A673 (cell line): ENCODE results near the gene IRX6. TPM values are rescaled to one million over a fixed set of nuclear protein-coding genes. Genes with fewer than 3 reads are reported as not detected.

Experiments
- BruUV-seq: library from RNA; stranded (reverse); fragments of 400-500 nt; replicated peaks from 2 replicates; lab custom pipeline; 2021; lab: Mats Ljungman, UMichigan
- CTCF ChIA-PET: fragments of 300-600 bp; sonication (Branson Sonifier 250); formaldehyde crosslinking; loops from one replicate; lab custom pipeline; 2022; ENCODE audit warnings: antibody characterized with exemption; lab: Charles Lee
- POLR2A ChIA-PET: fragments of 300-600 bp; sonication (Branson Sonifier 250); formaldehyde crosslinking; loops from one replicate; lab custom pipeline; 2022; ENCODE audit warnings: antibody characterized with exemption; ENCODE audit not compliant: low non-redundant PET; lab: Charles Lee
- DNase-seq: peaks from one replicate; pipeline ENCODE4 v3.0.0-alpha.2; 2015; ENCODE audit warnings: low spot score
- H3K27ac ChIP-seq: fragments of 200-600 bp; sonication (generic); 2 replicates; pipeline ENCODE4 v1.5.1; 2016; ENCODE audit warnings: mixed run types, low read depth, mild to moderate bottlenecking, mixed read lengths, antibody characterized with exemption, low read length; ENCODE audit not compliant: poor library complexity, severe bottlenecking
- H3K27me3 ChIP-seq: fragments of 200-600 bp; sonication (generic); replicated peaks from 2 replicates; pipeline ENCODE4 v1.6.1; 2017; ENCODE audit warnings: mixed run types, low read depth, mild to moderate bottlenecking, mixed read lengths, antibody characterized with exemption, low read length; ENCODE audit not compliant: insufficient read depth, poor library complexity
- H3K36me3 ChIP-seq: fragments of 200-600 bp; sonication (generic); 2 replicates; pipeline ENCODE4 v1.6.1; 2016; ENCODE audit warnings: mixed run types, mild to moderate bottlenecking, mixed read lengths, antibody characterized with exemption, low read length; ENCODE audit not compliant: insufficient read depth, poor library complexity, severe bottlenecking
- H3K4me1 ChIP-seq: fragments of 200-600 bp; sonication (generic); 2 replicates; pipeline ENCODE4 v1.6.1; 2017; ENCODE audit warnings: mixed run types, mild to moderate bottlenecking, mixed read lengths, antibody characterized with exemption, low read length; ENCODE audit not compliant: insufficient read depth, poor library complexity, severe bottlenecking
- H3K4me3 ChIP-seq: fragments of 200-600 bp; sonication (generic); 2 replicates; pipeline ENCODE4 v1.5.1; 2016; ENCODE audit warnings: low read depth, mixed run types, mild to moderate bottlenecking, mixed read lengths, low read length; ENCODE audit not compliant: poor library complexity, severe bottlenecking
- H3K9me3 ChIP-seq: fragments of 200-600 bp; sonication (generic); 2 replicates; pipeline ENCODE4 v1.6.1; 2016; ENCODE audit warnings: mixed run types, low read depth, mild to moderate bottlenecking, mixed read lengths, antibody characterized with exemption, low read length; ENCODE audit not compliant: poor library complexity, severe bottlenecking
- EZH2 ChIP-seq: fragments of 200-600 bp; sonication (generic); IDR thresholded peaks from 2 replicates; pipeline ENCODE4 v1.6.1; 2017; ENCODE audit warnings: borderline replicate concordance, low read depth, mild to moderate bottlenecking, mixed read lengths, antibody characterized with exemption, low read length; ENCODE audit not compliant: poor library complexity, severe bottlenecking
- intact Hi-C: fragments of 100-400 bp; cut with micrococcal nuclease; formaldehyde crosslinking; loops from one replicate; pipeline ENCODE4 v1.10.0; 2022; ENCODE audit not compliant: unreplicated experiment
- total RNA-seq: library from RNA; stranded (reverse); gene quantifications from 2 replicates; pipeline ENCODE4 v1.2.3, GENCODE V29; 2021
- TF ChIP-seq, protein P1 (sequence below): fragments of 300-800, 200-600 bp; sonication (generic); conservative IDR thresholded peaks from 2 replicates; pipeline ENCODE4 v1.5.1; 2017; ENCODE audit warnings: low read depth, mild to moderate bottlenecking, antibody characterized with exemption, low read length, moderate library complexity, mixed read lengths

IRX6 gene
- total RNA-seq, 1 experiment from 2014 or later, result not detected

DNA sequence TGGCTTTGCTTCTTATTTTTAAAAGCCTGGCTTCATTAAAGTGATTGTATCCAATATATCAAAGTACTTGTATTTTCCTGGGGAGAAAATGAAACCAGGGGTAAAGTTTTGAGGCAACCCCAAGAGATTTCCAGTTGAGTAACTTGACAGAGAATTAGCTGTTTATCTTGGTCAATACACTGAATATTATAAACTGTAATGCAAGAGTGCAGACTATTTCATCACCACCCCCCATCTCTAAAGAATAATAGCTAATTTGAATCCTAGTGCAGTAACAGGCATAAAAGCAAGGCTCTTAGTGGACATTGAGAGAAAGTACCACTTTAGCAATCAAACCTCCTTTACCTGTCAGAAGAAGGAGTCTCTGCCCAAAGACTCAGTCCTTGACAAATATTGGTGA is 27.0 kb downstream of the IRX6 start:
- no peaks in the 10 kb centered on the region for H3K36me3 ChIP-seq
- no peak overlapping the region for H3K4me3 ChIP-seq
- ChIA-PET POLR2A (no interaction called here), CTCF (no interaction called here)
- TF ChIP-seq EZH2, result no peak
- TF ChIP-seq, protein P1, sequence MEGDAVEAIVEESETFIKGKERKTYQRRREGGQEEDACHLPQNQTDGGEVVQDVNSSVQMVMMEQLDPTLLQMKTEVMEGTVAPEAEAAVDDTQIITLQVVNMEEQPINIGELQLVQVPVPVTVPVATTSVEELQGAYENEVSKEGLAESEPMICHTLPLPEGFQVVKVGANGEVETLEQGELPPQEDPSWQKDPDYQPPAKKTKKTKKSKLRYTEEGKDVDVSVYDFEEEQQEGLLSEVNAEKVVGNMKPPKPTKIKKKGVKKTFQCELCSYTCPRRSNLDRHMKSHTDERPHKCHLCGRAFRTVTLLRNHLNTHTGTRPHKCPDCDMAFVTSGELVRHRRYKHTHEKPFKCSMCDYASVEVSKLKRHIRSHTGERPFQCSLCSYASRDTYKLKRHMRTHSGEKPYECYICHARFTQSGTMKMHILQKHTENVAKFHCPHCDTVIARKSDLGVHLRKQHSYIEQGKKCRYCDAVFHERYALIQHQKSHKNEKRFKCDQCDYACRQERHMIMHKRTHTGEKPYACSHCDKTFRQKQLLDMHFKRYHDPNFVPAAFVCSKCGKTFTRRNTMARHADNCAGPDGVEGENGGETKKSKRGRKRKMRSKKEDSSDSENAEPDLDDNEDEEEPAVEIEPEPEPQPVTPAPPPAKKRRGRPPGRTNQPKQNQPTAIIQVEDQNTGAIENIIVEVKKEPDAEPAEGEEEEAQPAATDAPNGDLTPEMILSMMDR, result no peak
- no TSS peak for BruUV-seq
- no peaks in the 10 kb centered on the region for H3K27me3 ChIP-seq
- intact Hi-C loops, result no loop called here
- H3K9me3 ChIP-seq, result no peaks in the 10 kb centered on the region
- no peak for DNase-seq
- no peak overlapping the region for H3K27ac ChIP-seq
- H3K4me1 ChIP-seq, result no peaks in the 10 kb centered on the region

GRCh38 chr16:55351936-55352335 is 27.9 kb downstream of the IRX6 start:
- POLR2A ChIA-PET, result no interaction called here
- intact Hi-C loops, result no loop called here
- TF ChIP-seq, protein P1, result no peak
- no peak for TF ChIP-seq EZH2
- no peaks in the 10 kb centered on the region for H3K27me3 ChIP-seq
- DNase-seq, result no peak
- H3K27ac ChIP-seq, result no peak overlapping the region
- H3K9me3 ChIP-seq, result no peaks in the 10 kb centered on the region
- no peaks in the 10 kb centered on the region for H3K4me1 ChIP-seq
- CTCF ChIA-PET, result no interaction called here
- no peaks in the 10 kb centered on the region for H3K36me3 ChIP-seq
- no peak overlapping the region for H3K4me3 ChIP-seq
- BruUV-seq, result no TSS peak

- H3K36me3 ChIP-seq, result no peaks in the 10 kb centered on the region
- CTCF ChIA-PET, result no interaction called here
- H3K27me3 ChIP-seq, result peaks cover 12% of the 10 kb centered on the region
- TF ChIP-seq EZH2, result no peak
- TF ChIP-seq, protein P1, result no peak
- POLR2A ChIA-PET, result no interaction called here
- H3K27ac ChIP-seq, result no peak overlapping the region
- BruUV-seq, result no TSS peak
- H3K4me1 ChIP-seq, result no peaks in the 10 kb centered on the region
- intact Hi-C loops, result no loop called here
- H3K4me3 ChIP-seq, result no peak overlapping the region
- DNase-seq, result no peak
- H3K9me3 ChIP-seq, result no peaks in the 10 kb centered on the region
These were observed 33.2 kb downstream of the IRX6 start for GRCh38 chr16:55357241-55357640.
